ENCODE data around the gene TAF7.
"Not testable (repeated sequence)": the region's sequence is repeated elsewhere in the genome, so short reads cannot be mapped to it uniquely, and the experiment has no call there.

TAF7 gene

DNA sequence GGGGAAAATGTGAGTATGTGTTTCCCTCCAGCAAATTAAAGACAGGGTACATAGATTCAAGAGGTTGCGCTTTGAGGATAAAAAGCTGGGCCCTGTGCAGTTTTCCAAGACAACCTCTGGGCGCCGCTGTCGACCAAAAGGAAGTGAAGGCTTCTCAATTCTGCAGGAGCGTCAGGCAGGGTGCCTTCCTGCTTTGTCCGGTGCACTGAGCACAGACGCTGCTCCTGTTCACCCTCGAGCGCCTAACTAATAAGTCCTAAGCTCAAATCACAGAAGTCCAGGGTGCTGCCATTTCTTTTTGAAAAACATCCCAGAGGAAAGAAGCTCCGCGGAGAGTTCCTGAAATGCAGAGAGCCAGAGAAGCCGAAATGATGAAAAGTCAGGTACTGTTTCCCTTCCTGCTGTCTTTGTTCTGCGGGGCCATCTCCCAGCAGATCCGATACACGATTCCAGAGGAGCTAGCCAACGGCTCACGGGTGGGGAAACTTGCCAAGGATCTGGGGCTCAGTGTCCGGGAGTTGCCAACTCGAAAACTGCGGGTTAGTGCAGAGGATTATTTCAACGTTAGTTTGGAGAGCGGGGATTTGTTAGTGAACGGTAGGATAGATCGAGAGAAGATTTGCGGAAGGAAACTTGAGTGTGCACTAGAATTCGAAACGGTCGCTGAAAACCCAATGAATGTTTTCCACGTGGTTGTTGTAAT lies 29.5 kb upstream of the TAF7 start, which contains the start of gene PCDHGB1:
Gene PCDHGB1 (plus strand): TSS at position 183 of the 703 bp plus-strand sequence. CDS start 162 bp downstream, at position 345.
- no peak within 1 kb of the TSS for H3K27ac ChIP-seq (ENCODE audit: low read length)
- H3K4me3 ChIP-seq (ENCODE audit: low read length), result no peak within 1 kb of the TSS
- no peaks in the 10 kb centered on the region for H3K36me3 ChIP-seq (replicated peaks; ENCODE audit: low read depth, low read length)
- no peak within 1 kb of the TSS for H3K9ac ChIP-seq (ENCODE audit: low read length)
- H3K9me3 ChIP-seq (ENCODE audit: insufficient read depth, low read length), result no peaks in the 10 kb centered on the region
- 0 out of 2 replicates have a peak, but pooled peaks cover 3% of the 10 kb centered on the region for H3K4me1 ChIP-seq (ENCODE audit: low read length)
- no peaks in the 10 kb centered on the region for H3K79me2 ChIP-seq (ENCODE audit: low read length)
- no peaks in the 10 kb centered on the region for H4K20me1 ChIP-seq (ENCODE audit: insufficient read depth, low read length)
- no peaks in the 10 kb centered on the region for H3K27me3 ChIP-seq (ENCODE audit: low read depth, low read length)
- TF ChIP-seq, protein P1, sequence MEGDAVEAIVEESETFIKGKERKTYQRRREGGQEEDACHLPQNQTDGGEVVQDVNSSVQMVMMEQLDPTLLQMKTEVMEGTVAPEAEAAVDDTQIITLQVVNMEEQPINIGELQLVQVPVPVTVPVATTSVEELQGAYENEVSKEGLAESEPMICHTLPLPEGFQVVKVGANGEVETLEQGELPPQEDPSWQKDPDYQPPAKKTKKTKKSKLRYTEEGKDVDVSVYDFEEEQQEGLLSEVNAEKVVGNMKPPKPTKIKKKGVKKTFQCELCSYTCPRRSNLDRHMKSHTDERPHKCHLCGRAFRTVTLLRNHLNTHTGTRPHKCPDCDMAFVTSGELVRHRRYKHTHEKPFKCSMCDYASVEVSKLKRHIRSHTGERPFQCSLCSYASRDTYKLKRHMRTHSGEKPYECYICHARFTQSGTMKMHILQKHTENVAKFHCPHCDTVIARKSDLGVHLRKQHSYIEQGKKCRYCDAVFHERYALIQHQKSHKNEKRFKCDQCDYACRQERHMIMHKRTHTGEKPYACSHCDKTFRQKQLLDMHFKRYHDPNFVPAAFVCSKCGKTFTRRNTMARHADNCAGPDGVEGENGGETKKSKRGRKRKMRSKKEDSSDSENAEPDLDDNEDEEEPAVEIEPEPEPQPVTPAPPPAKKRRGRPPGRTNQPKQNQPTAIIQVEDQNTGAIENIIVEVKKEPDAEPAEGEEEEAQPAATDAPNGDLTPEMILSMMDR (IDR thresholded peaks at IDR 0.05; ENCODE audit: low read depth, low read length), result no peak
- no peak for TF ChIP-seq EZH2phosphoT487 (IDR thresholded peaks at IDR 0.05; ENCODE audit: low read depth)
- no peak within 1 kb of the TSS for H3K4me2 ChIP-seq (ENCODE audit: low read length)
- H2AFZ ChIP-seq (ENCODE audit: low read depth, low read length), result no peak within 1 kb of the TSS

DNA sequence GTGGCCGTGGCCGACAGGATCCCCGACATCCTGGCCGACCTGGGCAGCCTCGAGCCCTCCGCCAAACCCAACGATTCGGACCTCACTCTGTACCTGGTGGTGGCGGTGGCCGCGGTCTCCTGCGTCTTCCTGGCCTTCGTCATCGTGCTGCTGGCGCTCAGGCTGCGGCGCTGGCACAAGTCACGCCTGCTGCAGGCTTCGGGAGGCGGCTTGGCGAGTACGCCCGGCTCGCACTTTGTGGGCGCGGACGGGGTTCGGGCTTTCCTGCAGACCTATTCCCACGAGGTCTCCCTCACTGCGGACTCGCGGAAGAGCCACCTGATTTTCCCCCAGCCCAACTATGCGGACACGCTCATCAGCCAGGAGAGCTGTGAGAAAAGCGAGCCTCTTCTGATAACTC lies 25.4 kb upstream of the TAF7 start:
- H3K27me3 ChIP-seq (ENCODE audit: low read depth, low read length); H2AFZ ChIP-seq (ENCODE audit: low read depth, low read length); H3K36me3 ChIP-seq (replicated peaks; ENCODE audit: low read depth, low read length); H3K79me2 ChIP-seq (ENCODE audit: low read length); H3K9ac ChIP-seq (ENCODE audit: low read length); H4K20me1 ChIP-seq (ENCODE audit: insufficient read depth, low read length); H3K9me3 ChIP-seq (ENCODE audit: insufficient read depth, low read length); H3K27ac ChIP-seq (ENCODE audit: low read length); H3K4me1 ChIP-seq (ENCODE audit: low read length); H3K4me2 ChIP-seq (ENCODE audit: low read length); H3K4me3 ChIP-seq (ENCODE audit: low read length): not testable (repeated sequence)

DNA sequence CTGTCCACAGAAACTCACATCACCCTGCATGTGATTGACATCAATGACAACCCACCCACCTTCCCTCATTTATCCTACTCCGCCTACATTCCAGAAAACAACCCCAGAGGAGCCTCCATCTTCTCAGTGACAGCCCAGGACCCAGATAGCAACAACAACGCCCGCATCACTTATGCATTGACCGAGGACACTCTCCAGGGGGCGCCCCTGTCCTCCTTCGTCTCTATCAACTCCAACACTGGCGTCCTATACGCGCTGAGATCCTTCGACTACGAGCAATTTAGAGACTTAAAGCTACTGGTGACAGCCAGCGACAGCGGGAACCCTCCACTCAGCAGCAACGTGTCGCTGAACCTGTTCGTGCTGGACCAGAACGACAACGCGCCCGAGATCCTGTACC lies 24.7 kb upstream of the TAF7 start:
- Histone ChIP-seq H3K79me2 (ENCODE audit: low read length) (no peaks in the 10 kb centered on the region), H2AFZ (ENCODE audit: low read depth, low read length) (no peak overlapping the region), H3K9ac (ENCODE audit: low read length) (no peak overlapping the region), H3K27me3 (ENCODE audit: low read depth, low read length) (no peaks in the 10 kb centered on the region), H3K4me1 (ENCODE audit: low read length) (no peaks in the 10 kb centered on the region), H3K9me3 (ENCODE audit: insufficient read depth, low read length) (no peaks in the 10 kb centered on the region), H3K4me2 (ENCODE audit: low read length) (no peak overlapping the region), H3K27ac (ENCODE audit: low read length) (no peak overlapping the region), H3K4me3 (ENCODE audit: low read length) (no peak overlapping the region), H3K36me3 (replicated peaks; ENCODE audit: low read depth, low read length) (no peaks in the 10 kb centered on the region), H4K20me1 (ENCODE audit: insufficient read depth, low read length) (no peaks in the 10 kb centered on the region)
- no peak for TF ChIP-seq EZH2phosphoT487 (IDR thresholded peaks at IDR 0.05; ENCODE audit: low read depth)
- TF ChIP-seq, protein P1 (IDR thresholded peaks at IDR 0.05; ENCODE audit: low read depth, low read length), result no peak

DNA sequence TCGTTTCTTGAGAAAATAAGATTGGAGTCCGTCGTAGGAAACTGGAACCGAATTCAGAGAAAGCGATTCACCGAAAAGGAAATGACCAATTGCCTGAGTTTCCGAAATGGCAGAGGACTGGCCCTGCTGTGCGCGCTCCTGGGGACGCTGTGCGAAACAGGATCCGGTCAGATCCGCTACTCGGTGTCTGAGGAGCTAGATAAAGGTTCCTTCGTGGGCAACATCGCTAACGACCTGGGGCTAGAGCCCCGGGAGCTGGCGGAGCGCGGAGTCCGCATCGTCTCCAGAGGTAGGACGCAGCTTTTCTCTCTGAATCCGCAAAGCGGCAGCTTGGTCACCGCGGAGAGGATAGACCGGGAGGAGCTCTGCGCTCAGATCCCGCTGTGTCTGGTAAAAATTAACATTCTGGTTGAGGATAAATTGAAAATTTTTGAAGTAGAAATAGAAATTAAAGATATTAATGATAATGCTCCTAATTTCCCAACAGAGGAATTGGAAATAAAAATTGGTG lies 23.4 kb upstream of the TAF7 start:
- no peaks in the 10 kb centered on the region for H3K4me1 ChIP-seq (ENCODE audit: low read length)
- H3K79me2 ChIP-seq (ENCODE audit: low read length), result no peaks in the 10 kb centered on the region
- no peak for TF ChIP-seq EZH2phosphoT487 (IDR thresholded peaks at IDR 0.05; ENCODE audit: low read depth)
- TF ChIP-seq, protein P1 (IDR thresholded peaks at IDR 0.05; ENCODE audit: low read depth, low read length), result no peak
- no peak overlapping the region for H3K27ac ChIP-seq (ENCODE audit: low read length)
- no peaks in the 10 kb centered on the region for H3K36me3 ChIP-seq (replicated peaks; ENCODE audit: low read depth, low read length)
- H2AFZ ChIP-seq (ENCODE audit: low read depth, low read length), result no peak overlapping the region
- no peak overlapping the region for H3K4me3 ChIP-seq (ENCODE audit: low read length)
- H3K9me3 ChIP-seq (ENCODE audit: insufficient read depth, low read length), result no peaks in the 10 kb centered on the region
- no peak overlapping the region for H3K9ac ChIP-seq (ENCODE audit: low read length)
- no peaks in the 10 kb centered on the region for H4K20me1 ChIP-seq (ENCODE audit: insufficient read depth, low read length)
- no peaks in the 10 kb centered on the region for H3K27me3 ChIP-seq (ENCODE audit: low read depth, low read length)
- H3K4me2 ChIP-seq (ENCODE audit: low read length), result no peak overlapping the region
